T1000 (cell line): ENCODE data around the gene MEX3B.

Source experiments
- DNase-seq: peaks from one replicate; lab custom pipeline; 2025; ENCODE audit warnings: mixed read lengths; lab: John Stamatoyannopoulos, UW

The MEX3B gene

DNA sequence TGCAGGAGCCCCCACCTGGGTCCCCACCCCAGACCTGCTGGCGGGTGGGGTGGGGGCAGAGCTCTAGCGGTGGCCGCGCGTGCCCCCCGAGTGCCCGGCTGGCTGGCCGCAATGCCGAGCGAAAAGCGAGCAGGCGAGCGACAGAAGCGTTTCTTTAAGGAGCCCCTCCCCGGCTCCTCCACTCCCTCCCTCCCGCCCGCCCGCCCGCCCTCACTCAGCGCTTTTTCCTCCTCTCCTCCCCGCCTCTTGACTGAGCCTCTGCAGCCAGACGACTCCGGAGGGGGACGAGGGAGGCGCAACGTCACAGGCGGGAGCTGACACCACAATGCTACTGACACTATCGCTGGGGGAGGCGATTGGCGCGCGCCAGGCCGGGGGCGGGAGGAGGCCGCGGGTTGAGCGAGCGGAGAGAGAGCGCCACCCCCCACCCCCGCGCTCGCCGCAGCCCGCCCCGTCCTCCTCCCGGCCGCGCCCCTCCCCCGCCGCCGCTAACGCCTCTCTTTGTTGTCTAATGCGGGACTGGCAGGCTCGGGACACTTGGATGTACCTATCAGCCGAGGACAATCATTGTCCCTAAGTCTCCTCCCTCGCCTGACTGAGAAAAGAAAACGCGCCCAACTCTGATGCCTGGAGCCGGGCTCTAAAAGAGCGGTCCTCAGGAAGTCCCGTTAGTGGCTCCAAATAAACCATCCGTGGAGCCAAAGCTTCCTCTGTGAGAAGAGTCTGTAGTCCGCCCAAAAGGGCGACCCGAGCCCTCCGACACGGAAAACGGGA lies at the start of gene MEX3B:
MEX3B (minus strand) TSS at position 127 of the 774 bp plus-strand sequence. CDS start 313 bp downstream, outside the sequence.
- peak; percentile 84 for DNase-seq

DNA sequence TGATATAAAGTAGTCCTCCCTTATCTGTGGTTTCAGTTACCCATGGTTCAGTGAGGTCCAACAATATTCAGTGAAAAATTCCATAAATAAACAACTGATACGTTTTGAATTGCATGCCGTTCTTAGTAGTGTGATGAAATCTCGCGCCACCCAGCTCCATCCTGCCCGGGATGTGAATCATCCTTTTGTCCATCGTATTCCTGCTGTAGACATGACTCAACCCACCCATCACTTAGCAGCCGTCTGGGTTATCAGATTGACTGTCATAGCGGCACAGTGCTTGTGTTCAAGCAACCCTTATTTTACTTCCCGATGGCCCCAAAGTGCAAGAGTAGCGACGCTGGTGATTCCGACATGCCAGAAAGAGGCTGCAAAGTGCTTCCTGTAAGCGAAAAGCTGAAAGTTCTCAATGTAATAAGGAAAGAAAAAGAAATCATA lies 48.0 kb upstream of the MEX3B start:
- DNase-seq, result peak; percentile 53

DNA sequence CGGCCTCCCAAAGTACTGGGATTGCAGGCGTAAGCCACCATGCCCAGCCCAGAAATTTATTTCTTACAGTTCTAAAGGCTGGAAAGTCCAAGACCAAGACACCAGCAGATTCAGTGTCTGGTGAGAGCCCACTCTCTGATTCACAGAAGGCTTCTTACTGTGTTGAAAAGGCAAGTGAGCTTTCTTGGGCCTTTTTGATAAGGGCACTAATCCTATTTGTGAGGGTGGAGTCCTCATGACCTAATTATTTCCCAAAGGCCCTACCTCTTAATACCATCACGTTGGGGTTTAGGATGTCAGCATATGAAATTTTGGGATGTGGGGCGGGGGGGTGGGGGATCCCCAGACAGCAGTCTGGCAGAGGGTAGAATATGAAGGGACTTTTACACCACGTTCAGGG lies 47.5 kb upstream of the MEX3B start:
- no peak for DNase-seq

DNA sequence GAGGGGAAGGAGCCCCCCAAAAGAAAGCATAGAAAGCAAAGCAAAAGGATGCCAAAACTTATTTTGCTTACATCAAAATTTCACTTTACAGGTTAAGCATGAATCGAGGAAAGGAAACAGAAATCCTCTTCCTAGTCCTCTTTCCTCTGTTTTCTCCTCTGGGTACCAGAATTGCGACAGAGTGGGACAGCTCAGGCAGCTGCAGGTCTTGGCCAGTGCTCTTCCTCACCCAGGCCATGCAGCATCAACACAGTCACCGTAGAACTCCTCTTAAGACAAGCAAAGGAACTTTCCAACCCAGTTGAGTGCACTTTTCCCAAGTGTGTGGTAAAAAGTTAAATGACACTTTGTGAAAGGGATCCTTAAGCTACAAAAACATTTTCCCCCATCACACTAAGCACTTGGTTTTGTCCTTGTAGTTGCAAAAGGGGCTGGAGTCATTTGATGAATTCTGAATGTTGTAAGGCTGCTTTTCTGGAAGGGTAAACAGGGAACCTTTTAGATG lies 45.9 kb upstream of the MEX3B start:
- DNase-seq, result no peak

- DNase-seq, result no peak
Measured at GRCh38 chr15:82086243-82086995, 40.6 kb upstream of the MEX3B start.

DNA sequence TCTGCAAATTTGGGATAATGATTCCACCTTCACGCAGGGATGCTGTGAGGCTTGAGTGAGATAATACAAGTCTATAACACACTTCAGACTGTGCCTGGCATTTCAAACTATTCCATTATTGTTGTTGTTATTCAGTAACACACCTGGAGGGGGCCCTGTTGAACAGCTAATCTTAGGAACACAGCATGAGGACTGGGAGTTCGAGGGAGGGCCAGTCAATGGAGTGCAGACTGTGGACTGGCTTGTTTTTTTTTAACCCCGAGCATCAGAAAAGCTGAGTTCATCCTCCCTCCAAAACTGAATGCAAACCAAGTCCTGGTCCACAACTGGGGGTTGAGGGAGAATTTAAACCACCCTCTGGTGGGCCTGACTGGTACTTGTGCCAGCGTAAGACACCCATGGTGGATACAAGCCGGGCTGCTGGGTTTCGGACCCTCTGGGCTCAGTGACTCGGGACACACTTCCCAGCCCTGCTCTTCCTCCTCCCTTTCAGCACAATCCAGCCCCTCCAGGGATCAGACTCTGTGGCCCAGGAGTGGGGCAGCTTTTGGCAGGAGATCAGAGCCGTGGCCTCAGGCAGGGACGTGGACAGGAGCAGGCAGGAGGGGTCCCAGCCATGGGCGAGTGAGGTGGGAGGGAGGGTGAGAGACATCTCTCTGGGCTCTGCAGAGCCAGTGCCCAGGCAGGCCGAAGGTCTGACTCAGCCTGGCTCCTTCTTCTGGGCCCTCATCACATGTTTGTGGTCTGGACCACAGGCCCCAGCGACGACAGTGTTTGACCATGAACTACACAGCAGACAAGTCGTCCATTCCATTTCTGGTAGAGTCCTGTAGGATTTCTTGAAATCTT lies 36.3 kb upstream of the MEX3B start:
- peak; percentile 75 for DNase-seq

- DNase-seq, result no peak
Measured at GRCh38 chr15:82080774-82081173, 35.0 kb upstream of the MEX3B start.

DNA sequence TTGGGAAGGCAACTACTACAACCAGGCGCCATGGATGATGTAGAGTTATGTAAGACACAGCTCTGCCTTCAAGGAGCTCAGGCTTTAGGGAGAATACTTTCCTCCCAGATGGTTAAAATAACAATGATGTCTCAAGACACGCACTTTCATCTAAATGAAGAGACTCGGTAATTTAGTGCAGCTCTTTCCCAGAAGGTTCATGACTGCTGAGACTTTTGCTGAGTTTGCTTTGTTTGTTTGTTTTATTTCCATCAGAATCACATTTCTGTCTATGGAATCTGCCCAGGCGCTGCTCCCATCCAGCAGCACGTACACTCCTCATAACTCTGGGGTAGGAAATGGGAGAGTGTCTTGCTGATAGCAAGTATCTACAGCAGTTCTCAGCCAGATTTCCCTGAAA lies 33.9 kb upstream of the MEX3B start:
- no peak for DNase-seq

- DNase-seq, result no peak
Measured at GRCh38 chr15:82074610-82075009, 28.8 kb upstream of the MEX3B start.

DNA sequence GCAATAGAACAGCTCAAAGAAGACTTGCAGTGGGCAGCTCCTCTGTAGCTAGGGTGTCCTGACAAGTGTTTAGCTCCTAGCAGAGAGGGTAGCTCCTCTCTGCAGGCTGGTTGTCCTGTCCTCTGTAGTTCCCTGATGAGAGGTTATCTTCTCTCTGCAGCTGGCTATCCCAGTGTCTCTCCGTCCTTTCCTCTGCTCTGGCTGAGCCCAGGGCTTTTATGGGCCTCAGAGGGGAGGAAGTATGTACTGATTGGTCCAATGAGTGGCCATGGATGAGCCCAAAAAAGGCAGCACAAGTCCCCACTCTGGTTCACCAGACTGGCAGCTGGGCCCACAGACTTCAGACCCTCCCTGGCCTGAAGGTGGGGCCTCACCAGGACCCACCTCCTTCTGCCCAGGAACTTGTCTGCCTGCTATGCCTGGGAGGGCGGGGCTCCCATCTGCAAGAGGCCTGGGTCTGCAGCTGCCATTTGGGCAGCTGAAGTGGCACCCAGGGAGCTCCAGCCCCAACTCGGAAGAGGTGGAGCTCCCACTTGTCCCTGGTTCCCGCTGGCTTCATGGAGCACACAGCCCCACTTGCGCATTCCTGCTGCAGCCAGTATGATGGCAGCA lies 27.2 kb upstream of the MEX3B start:
- no peak for DNase-seq

DNA sequence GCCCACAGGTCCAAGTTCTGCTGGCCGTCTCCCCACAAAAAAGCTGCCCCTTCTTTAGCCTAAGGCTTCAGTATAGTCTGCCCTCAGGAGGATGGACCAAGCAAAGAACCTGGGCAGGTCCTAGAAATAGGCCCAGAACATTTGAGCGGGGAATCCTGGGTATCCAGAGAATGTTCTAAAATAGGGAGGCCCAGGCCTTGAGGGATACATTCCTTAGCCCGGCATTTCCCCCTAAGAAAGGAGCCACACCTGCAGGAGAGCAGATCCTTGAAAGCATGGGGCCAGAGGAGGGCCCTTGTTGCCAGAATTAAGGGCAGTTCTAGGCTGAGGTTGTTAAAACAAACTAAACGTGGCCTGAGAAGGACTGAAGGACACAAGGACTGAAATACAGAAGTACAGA lies 20.6 kb upstream of the MEX3B start:
- no peak for DNase-seq

- DNase-seq, result no peak
Measured at GRCh38 chr15:82064824-82065223, 19.0 kb upstream of the MEX3B start.

- DNase-seq, result no peak
Measured at GRCh38 chr15:82062479-82063454, 16.9 kb upstream of the MEX3B start.

- DNase-seq, result no peak
Measured at GRCh38 chr15:82060817-82061216, 15.0 kb upstream of the MEX3B start.

- DNase-seq, result no peak
Measured at GRCh38 chr15:82058517-82059204, 12.8 kb upstream of the MEX3B start.

DNA sequence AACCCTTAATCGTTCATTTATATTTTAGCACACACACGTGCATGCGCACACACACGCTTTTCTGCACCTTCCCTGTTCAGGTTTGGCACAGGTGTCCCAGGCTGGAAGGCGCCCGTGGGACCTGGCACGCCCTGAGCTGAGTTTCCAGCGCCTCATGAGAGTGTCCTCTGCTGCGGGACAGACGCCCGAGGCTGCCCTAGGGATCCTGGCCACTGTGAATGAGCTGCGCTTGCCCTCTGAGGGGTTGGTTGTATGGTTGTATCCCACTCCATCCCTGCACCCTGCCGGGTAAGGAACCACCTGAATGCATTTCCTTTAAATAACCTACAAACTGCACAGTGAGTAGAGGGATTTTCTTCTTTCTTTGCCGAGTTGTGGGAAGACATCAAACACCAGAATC lies 12.2 kb upstream of the MEX3B start:
- DNase-seq, result no peak

DNA sequence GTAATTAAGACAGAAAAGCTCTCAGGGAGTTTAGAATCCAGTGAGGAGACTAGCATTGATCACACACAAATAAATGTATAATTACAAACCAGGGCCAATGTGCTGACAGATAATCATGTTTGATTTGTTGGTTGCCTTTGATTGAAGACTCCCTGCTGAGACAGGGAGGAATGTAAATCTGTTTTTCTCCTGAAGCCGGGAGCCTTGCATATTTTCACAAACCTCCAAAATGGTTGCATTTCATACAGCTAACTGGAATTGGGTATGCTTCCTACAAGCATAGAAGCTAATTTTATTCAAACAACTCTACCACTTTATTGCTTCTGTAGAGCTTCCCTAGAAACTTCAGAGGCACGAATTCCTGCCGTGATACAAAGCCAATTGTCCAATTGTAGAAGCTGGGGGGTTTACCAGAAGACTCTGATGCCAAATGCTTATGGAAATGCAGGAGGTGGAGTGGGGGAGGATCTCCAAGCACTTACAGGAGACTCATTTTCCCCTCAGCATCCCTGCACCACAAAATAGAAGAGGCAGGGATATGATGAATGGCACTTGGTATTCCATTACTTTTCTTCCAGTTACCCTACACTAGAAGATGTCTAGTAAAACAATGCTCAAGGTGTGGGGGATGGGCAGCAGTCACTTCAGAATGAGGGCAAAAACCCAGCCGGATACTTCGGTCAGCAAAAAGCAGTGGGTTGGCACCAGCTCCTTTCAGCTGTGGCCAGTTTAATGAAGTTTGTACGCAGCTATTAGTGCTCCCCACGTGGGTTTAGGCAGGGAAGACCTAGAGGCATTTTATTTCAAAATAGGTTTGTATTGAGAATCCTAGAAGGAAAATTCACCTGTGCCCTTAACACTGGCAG lies 11.4 kb upstream of the MEX3B start:
- DNase-seq, result no peak

DNA sequence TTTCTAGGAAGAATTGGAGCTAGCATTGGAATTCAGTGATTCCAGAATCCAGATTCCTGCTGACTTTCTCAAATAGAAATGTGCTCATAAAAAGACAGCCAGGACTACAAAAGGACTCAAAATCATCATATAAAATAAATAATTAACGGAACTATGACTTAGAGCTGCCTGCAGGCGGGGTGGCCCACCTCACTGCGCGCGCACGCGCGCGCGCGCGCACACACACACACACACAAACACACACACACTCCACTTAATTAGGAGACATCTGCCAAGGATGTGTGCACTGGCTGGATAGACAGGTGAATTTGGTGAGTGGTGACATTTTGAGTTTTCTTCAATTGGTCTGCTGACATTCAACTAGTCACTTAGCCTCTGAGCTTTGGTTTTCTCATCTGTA lies 6.9 kb upstream of the MEX3B start:
- no peak for DNase-seq

DNA sequence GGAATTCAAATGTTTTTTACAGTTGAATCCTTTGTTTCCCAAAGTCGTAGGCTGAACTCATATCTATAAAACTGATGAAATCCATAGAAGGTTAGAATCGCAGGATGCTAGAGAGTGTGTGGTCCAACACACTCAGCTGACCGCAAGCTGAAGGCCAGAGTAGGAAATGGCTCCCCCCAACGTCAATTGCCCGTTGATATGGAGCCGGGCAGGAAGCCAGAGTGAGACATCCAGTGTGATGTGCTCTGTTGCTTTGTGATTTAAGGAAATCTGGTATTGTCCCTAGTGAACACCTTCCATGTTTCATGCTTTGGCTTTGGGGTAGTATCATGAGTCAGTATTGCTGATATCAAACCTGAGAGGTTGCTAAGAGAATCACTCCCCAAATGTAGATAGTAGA lies 5.8 kb upstream of the MEX3B start:
- DNase-seq, result no peak
